ENCODE measurements around the gene ZFHX2.

DNA sequence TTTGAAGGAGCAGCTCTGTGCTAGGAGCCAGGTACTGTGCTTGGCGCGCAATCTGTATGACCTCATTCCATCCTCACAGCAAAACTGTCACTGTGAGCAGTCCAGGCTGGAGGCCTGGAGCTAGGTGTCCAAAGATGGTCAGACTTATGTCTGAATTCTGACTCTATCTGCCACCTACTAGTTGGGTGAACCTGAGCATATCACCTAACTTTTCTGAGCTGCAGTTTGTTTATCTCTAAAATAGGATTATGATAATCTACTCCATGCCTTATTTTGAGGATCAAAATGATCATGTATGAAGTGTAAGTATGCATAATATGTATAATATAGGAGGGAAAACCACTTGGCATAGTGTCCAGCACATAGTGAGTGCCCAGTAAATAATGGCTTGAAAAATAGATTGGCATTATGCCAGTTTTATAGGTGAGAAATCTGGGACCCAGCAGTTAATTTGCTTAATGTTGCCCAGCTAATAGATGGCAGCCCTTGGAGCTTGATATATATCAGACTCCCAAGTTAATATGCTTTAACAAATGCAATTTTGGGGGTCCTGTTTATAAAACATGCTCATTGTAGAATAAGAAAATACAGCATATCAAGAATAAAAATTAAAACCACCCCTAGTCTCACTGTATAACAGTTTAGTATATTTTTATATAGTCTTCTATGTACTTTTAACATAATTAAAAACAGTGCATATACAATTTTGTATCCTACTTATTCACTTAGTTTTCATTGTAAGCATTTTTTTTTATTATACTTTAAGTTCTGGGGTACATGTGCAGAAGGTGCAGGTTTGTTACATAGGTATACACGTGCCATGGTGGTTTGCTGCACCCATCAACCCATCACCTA, 31.6 kb upstream of the ZFHX2 start:
- TF ChIP-seq, protein P1, sequence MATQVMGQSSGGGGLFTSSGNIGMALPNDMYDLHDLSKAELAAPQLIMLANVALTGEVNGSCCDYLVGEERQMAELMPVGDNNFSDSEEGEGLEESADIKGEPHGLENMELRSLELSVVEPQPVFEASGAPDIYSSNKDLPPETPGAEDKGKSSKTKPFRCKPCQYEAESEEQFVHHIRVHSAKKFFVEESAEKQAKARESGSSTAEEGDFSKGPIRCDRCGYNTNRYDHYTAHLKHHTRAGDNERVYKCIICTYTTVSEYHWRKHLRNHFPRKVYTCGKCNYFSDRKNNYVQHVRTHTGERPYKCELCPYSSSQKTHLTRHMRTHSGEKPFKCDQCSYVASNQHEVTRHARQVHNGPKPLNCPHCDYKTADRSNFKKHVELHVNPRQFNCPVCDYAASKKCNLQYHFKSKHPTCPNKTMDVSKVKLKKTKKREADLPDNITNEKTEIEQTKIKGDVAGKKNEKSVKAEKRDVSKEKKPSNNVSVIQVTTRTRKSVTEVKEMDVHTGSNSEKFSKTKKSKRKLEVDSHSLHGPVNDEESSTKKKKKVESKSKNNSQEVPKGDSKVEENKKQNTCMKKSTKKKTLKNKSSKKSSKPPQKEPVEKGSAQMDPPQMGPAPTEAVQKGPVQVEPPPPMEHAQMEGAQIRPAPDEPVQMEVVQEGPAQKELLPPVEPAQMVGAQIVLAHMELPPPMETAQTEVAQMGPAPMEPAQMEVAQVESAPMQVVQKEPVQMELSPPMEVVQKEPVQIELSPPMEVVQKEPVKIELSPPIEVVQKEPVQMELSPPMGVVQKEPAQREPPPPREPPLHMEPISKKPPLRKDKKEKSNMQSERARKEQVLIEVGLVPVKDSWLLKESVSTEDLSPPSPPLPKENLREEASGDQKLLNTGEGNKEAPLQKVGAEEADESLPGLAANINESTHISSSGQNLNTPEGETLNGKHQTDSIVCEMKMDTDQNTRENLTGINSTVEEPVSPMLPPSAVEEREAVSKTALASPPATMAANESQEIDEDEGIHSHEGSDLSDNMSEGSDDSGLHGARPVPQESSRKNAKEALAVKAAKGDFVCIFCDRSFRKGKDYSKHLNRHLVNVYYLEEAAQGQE (IDR thresholded peaks at IDR 0.05; ENCODE audit: low read depth): no peak
- TF ChIP-seq TAF1 (IDR thresholded peaks at IDR 0.05; ENCODE audit: low read depth): no peak
- no peak for TF ChIP-seq RAD21 (IDR thresholded peaks at IDR 0.05; ENCODE audit: low read depth)
- no peak for TF ChIP-seq EGR1 (IDR thresholded peaks at IDR 0.05)
- TF ChIP-seq ZBTB7A (IDR thresholded peaks at IDR 0.05; ENCODE audit: low read depth): no peak
- TF ChIP-seq CREB1 (IDR thresholded peaks at IDR 0.05; ENCODE audit: low read depth): no peak
- no peak for TF ChIP-seq YY1 (IDR thresholded peaks at IDR 0.05; ENCODE audit: low read depth)
- TF ChIP-seq, protein P2, sequence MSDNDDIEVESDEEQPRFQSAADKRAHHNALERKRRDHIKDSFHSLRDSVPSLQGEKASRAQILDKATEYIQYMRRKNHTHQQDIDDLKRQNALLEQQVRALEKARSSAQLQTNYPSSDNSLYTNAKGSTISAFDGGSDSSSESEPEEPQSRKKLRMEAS (IDR thresholded peaks at IDR 0.05): no peak
- TF ChIP-seq FOXM1 (IDR thresholded peaks at IDR 0.05; ENCODE audit: borderline replicate concordance, low read depth): no peak
- no peak for TF ChIP-seq USF1 (IDR thresholded peaks at IDR 0.05)
- no peak for TF ChIP-seq EP300 (IDR thresholded peaks at IDR 0.05; ENCODE audit: borderline replicate concordance)
- TF ChIP-seq CEBPB (IDR thresholded peaks at IDR 0.05): no peak
- TF ChIP-seq NFIC (IDR thresholded peaks at IDR 0.05): no peak
